Ammon's horn (tissue), 1 donor: Measurements from ENCODE around the gene RIMBP2.

ENCODE experiments used
- DNase-seq: peaks from one replicate; pipeline ENCODE4 v3.0.0-alpha.2; 2016; ENCODE audit warnings: low spot score

The RIMBP2 gene

DNA sequence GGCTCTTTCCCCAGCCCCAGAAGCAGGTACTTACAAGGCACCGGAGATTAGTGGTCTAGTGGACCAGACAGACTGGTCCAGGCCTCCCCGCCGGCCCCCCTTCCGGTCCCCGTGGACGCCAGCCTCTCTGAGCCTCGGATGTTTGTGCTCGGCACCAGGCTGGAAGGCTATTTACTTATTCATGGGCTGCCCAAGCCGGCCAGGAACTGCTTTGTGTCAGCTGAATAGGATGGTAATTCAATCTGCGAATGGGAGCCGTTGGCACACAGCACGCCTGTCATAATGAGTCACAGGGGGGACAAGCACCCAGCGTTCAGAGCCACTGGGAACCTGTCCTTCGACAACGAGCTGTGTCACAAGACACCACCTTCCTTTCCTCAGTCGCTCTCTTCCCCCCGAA is 82.3 kb downstream of the RIMBP2 start:
- peak; percentile 79 for DNase-seq

DNA sequence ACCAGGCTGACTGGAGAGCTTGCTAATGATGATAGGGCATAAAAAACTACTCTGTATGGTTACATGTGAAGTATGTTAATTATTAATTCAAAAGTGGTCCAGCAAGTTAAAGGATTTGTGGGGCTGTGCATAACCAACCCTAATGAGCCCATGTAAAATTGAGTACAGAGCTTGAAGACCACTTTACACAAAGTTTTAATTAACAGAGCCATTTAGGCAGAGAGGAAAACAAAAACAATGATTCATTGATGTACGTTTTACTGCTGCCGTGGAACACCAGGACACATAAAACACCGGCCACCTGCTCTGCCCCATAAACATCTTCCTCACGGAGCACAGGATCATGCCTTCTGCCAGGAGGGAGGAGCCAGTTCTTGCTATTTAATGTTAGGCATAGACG is 83.5 kb downstream of the RIMBP2 start:
- DNase-seq, result no peak

DNA sequence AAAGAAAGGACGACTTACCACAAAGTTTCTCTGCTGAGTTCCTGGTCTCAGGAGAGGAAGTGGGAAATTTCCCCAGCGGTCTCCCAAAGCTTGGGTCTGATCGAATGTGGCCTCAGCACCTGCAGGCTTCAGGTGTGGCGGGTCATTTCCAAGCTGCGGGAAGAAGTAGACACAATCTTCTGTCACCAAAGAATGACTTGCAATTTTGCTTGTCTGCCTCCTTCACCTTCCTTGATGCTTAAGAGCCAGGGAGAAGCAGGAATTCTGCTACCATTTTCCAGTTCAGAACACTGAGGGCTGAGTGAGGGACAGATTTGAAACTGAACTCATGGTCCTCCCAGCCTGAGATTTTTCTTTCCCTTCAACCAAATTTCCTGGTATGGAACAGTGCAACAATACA is 87.8 kb downstream of the RIMBP2 start:
- no peak for DNase-seq

DNA sequence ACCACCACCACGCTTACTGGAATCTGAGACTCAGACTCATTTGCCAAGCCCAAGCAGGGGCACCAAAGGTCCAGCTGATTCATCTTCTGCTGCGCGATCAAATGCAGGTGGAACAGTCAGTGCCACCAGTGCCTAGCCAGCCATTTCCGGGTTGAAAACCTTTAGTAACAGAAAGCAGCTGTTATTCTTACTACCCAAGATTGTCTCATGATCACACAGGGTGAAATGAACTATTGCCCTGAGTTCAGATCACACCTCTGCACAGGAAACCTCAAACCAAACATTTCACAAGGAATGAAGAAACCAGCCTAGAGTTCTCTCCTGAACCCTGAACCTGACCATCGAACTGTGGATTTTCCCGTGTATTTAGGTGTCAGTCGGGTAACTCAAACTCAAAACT is 88.9 kb downstream of the RIMBP2 start:
- no peak for DNase-seq

DNA sequence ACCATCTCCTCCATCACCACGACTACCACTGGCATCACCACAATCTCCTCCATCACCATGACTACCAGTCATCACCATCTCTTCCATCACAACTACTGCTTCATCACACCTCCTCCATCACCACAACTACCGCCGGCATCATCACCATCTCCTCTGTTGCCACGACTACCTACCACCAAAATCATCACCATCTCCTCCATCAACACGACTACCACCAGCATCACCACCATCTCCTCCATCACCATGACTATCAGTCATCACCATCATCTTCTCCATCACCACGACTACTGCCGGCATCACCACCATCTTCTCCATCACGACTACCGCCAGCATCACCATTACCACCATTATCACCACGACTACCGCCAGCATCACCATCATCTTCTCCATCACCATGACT is 89.5 kb downstream of the RIMBP2 start:
- DNase-seq, result no peak

GRCh38 chr12:130625201-130625600 is 90.9 kb downstream of the RIMBP2 start:
- no peak for DNase-seq

GRCh38 chr12:130622803-130623202 is 93.3 kb downstream of the RIMBP2 start:
- DNase-seq, result no peak

DNA sequence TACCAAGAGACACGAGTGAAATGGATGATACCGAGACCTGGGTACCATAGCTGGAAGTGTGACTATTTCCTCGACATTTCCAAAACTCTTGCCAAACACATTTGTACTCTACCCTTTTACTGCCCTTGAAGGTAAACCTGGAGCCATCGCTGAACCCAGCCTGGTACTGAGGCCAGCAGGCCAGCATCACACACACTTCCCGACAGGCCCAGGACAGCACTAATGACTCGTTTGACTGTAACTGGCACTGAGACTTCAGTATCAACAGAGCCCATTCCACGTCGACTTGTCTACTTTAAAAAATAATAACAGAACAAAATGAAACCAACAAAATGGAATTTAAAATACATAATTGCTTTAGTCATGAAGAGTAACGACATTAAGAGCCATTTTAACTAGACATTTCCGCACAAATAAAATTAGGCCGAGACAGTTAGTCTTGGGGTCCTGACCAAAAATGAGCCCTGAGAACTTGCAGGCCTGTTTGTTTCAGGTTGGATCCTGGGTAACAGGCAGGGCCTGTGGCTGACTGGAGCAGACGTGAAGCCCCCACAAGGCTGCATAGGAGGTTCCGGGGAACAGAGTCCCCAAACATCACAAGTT is 94.3 kb downstream of the RIMBP2 start:
- no peak for DNase-seq

DNA sequence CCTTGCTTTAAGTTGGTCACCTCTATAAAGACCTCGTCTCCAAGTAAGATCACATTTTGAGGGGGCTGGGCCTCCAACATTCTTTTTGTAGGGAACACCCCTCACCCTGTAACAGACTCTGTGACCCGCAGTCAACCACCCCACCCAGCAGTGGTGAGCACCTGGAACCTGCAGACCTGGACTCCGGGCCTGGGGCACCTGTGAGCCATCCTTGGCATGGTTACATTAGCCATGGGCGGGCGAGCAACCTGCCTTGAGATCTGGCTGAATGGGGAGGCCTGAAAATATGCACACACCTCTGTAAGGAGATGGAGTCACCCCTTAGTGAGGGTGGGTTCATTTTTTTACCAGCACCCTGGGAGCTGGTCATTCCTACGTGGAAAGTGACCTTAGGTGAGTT is 95.3 kb downstream of the RIMBP2 start:
- DNase-seq, result no peak

DNA sequence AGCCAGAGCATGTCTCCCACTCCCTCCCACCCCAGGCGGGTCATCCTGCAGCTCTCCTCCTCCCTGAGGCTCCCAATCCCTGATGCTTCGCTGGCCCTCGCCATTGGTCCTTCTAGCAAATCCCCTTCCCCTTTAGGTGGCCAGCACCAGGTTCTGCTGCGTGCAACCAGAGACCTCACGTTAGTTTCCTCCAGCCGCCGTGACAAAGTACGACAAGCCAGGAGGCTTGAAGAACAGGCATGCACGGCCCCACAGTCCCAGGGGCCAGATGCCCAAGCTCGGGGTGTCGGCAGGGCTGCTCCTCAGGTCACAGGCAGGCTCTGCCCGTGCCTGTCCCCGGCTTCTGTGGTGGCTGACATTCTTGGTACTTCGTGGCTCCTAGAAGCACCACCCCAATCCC is 95.8 kb downstream of the RIMBP2 start:
- no peak for DNase-seq

DNA sequence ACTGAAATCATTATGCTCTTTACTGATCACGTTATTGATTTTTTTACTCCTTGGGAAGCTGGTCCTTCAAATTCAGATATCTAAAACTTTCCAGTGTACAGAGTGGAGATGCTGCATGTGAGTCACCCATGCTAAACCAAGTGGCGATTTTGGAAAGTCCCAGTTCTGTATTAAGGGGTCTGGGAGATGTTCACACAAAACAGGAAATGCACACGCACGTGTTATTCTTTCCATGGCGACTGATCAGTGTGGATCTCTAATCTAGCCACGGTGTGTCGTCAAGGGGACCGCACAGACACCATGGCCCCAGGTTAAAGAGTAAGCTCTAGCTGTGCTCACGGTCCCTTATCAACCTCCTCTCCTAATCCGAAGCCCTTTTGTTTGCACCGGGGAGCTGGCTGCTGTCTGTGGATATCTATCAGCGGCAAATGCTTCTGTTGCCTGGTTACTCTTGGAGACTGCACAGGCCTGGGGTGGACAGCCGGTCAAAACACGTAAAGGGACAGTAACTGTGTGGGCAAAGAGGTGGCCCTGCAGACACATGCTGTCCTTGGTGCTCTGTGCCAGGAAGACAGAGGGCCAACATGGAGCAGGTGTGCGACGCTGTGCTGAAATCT is 96.6 kb downstream of the RIMBP2 start:
- DNase-seq, result no peak

GRCh38 chr12:130617219-130617618 is 98.9 kb downstream of the RIMBP2 start:
- no peak for DNase-seq

DNA sequence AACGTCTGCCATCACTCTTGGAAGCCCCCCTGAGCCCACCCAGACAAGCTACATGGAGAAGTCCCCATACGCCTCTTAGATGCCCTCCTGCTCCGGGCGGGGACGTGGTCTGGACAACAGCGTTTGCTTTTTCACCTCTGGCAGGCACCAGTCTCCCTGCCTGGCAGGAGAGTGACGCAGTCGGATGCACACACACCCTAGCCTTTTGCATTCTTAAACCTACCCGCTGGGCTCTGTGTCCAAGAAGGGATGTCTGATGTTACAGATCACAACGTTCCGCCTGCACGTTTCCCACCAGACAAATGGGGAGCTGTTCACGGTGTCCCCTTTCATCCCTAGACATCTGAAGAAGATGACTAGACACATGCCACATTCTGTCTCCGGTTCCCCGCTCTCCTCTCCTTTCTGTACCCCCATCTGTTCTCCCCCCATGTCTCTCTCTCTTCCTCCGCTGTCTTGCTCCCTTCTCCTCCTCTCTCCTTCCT is 100.2 kb downstream of the RIMBP2 start:
- DNase-seq, result no peak

DNA sequence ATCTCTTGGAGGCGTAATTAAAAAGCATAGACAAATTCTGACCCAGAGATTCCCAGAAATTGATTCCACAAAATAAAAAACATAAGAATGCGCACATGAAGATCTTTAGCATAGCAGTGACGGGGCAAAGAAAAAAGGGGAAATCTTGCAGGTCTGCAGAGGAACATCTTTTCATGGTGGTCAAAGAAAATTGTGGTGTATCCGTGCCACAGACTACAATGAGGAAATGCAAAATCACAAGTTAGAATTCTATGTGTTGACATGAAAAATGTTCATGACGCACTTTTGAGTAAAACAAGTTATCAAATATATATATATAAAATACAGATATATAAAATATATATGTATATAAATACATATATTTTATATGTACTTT is 101.6 kb downstream of the RIMBP2 start:
- no peak for DNase-seq

DNA sequence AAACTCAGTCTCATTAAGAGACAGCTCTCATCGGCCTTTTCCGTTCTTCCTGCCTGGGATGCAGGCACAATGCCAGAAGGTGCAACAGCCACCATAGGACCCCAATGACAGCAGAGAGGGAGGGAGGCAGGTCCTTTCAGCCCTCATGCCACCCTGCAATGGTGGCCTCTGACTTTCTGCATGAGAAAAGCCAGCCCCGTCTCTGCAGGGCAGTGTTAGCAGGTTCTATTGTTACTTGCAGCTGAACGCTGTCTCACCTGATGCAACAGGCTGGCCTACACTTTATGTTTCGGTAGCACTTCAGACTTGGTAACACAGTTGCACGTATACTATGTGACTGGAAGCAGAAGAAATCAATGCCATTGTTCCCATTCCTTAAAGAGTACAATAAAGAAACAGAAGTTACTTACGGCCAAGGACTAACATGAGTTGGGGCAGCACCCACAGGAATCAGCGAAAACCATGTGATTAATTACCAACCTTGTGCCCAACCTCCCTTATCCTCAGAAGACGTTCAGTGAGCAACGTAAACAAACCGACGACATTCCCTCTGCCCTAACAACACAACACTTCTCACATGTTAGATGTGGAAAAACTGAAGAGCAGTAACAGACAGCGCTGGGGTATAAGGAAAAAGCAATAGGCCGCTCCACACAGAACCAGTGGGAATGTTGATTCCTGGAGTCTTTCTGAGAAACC is 102.1 kb downstream of the RIMBP2 start:
- no peak for DNase-seq

DNA sequence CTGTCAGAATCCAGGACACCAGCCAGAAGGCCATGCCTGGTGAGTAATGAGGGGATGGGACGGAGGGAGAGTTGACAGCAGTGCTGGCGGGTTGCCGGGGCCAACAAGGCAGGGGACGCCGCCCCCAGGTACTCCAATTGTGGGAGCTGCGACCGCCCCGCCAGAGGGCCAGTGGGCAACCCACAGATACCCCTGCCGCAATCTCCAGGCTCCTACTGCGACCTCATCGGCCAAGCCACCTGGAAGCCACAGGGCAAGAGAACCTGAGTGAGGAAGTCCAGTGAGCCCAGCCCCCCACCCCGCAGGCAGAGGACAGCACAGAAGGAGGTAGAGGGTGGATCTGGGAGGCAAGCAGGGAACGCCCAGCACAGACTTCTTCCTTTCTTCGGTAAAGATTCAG is 103.0 kb downstream of the RIMBP2 start:
- DNase-seq, result no peak

DNA sequence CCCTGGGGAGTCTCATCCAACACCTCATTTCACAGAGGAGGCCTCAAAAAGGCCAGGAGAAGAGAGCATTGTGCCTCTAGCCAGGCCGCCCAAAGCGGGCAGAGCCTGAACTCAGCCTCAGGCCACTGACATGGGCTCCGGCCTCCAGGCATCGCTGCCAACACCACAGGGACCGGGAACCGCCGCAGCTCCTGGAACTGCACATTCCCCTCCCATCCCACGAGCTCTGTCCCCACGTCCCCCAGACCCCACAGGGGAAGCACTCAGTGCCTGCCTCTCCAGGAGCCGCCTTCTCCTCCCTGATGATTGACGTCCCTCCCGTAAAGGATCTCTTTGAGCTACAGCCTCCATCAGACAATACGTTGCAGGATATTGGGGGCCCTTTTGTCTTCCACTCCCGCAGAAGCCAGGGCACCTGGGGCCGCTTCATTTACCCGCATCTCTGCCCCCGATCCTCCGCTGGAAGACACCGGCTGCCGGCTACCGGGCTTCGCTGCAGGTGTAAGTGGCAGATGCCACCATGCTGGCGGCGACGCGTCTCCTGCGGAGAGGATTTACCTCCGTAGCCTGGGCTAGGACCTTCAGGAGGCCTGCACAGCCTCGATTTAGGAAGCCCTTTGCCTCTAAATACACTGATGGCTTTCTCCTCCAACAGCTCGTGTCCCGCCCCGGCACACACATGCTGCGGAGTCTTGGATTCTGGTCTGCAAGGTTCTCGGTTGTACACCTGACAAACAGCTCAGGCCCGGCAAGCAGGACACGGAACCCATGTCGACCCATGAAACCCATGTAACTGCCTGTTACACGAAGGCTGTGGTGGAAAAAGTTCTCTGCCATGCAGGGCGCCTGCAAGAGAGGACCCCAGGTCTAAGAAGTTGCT is 104.8 kb downstream of the RIMBP2 start:
- no peak for DNase-seq

DNA sequence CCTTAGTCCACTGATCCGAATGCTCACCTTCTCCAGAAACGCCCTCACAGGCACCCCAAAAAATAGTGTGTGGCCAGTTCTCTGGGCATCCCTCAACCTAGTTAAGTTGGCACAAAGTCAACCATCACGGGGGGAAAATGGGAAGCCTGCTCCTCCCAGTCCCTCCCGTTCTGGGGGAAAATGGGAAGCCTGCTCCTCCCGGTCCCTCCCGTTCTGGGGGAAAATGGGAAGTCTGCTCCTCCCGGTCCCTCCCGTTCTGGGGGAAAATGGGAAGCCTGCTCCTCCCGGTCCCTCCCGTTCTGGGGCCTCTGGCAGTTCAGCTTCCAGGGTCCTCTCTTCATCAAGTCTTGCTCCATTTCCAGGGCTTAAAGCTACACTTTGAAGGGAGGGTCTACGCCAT is 106.1 kb downstream of the RIMBP2 start:
- DNase-seq, result no peak

DNA sequence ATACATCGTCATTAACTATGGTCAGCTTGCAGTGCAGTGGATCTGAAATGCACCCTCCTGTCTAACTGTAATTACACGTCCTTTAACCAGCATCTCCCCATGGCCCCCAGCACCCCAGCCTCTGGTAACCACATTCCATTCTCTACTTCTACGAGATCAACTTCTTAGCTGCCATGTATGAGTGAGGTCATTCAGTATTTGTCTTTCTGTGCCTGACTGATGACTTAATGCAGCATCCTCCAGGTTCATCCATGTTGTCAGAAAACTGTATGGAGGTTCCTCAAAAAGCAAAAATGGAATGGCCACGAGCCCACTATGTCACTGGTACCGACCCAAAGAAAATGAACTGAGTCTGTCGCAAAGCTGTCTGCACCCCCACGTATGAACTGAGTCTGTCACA is 107.3 kb downstream of the RIMBP2 start:
- no peak for DNase-seq

GRCh38 chr12:130608132-130608531 is 108.0 kb downstream of the RIMBP2 start:
- DNase-seq, result no peak

GRCh38 chr12:130606231-130606630 is 109.9 kb downstream of the RIMBP2 start:
- DNase-seq, result no peak

- peak; percentile 27 for DNase-seq
Observed at GRCh38 chr12:130603396-130603965, 112.6 kb downstream of the RIMBP2 start.
